Measurements from ENCODE around the gene C19orf53.

Gene C19orf53

GRCh38 chr19:13796301-13797057 is 22.2 kb downstream of the C19orf53 start:
- TF ChIP-seq CTCF (IDR thresholded peaks at IDR 0.05; ENCODE audit: insufficient read depth, low read depth, low read length, missing control alignments) = no peak
- peak overlapping the region; percentile 73 for H3K4me3 ChIP-seq (ENCODE audit: low read length)
- peak; percentile 96 for DNase-seq (ENCODE audit: low read depth)

- H3K4me3 ChIP-seq (ENCODE audit: low read length) = peak overlapping the region; percentile 73
- no peak for DNase-seq (ENCODE audit: low read depth)
- no peak for TF ChIP-seq CTCF (IDR thresholded peaks at IDR 0.05; ENCODE audit: insufficient read depth, low read depth, low read length, missing control alignments)
These were observed 22.8 kb downstream of the C19orf53 start for GRCh38 chr19:13797058-13797440.

- TF ChIP-seq CTCF (IDR thresholded peaks at IDR 0.05; ENCODE audit: insufficient read depth, low read depth, low read length, missing control alignments) = no peak
- peak; percentile 81 for DNase-seq (ENCODE audit: low read depth)
- no peak overlapping the region for H3K4me3 ChIP-seq (ENCODE audit: low read length)
These were observed 23.6 kb downstream of the C19orf53 start for GRCh38 chr19:13797870-13798269.

- no peak for TF ChIP-seq CTCF (IDR thresholded peaks at IDR 0.05; ENCODE audit: insufficient read depth, low read depth, low read length, missing control alignments)
These were observed 25.4 kb downstream of the C19orf53 start for GRCh38 chr19:13799669-13800068.

GRCh38 chr19:13803038-13803437 is 28.8 kb downstream of the C19orf53 start:
- no peak for TF ChIP-seq CTCF (IDR thresholded peaks at IDR 0.05; ENCODE audit: insufficient read depth, low read depth, low read length, missing control alignments)
- peak; percentile 57 for DNase-seq (ENCODE audit: low read depth)
- H3K4me3 ChIP-seq (ENCODE audit: low read length) = no peak overlapping the region

More at GRCh38 chr19:13799669-13800068, 25.4 kb downstream of the C19orf53 start:
- DNase-seq (ENCODE audit: low read depth) = no peak
- H3K4me3 ChIP-seq (ENCODE audit: low read length) = no peak overlapping the region

GRCh38 chr19:13804830-13805683 is 30.8 kb downstream of the C19orf53 start:
- DNase-seq (ENCODE audit: low read depth) = no peak
- no peak overlapping the region for H3K4me3 ChIP-seq (ENCODE audit: low read length)
- no peak for TF ChIP-seq CTCF (IDR thresholded peaks at IDR 0.05; ENCODE audit: insufficient read depth, low read depth, low read length, missing control alignments)
